Keratinocyte (primary cell): ENCODE data around the gene SUSD5. TPM values are rescaled to one million over a fixed set of nuclear protein-coding genes. Genes with fewer than 3 reads are reported as not detected.

Source experiments
- DNase-seq: peaks from one replicate; pipeline ENCODE4 v3.0.0-alpha.2; 2011; ENCODE audit warnings: low read depth, missing footprints, low spot score
- FAIRE-seq: peaks from 2 replicates; lab custom pipeline; 2011; peaks lifted over from hg19 to GRCh38; lab: Jason Lieb, UNC
- H2AFZ ChIP-seq: 2 replicates; pipeline ENCODE4 v1.6.0; 2012; ENCODE audit warnings: low read length, control low read depth, inconsistent platforms; ENCODE audit not compliant: control insufficient read depth
- H3K27ac ChIP-seq: 2 replicates; pipeline ENCODE4 v1.5.1; 2011; ENCODE audit warnings: low read length; ENCODE audit not compliant: control insufficient read depth, insufficient read depth
- H3K27me3 ChIP-seq: 3 replicates; pipeline ENCODE4 v1.6.0; 2011; ENCODE audit warnings: low read length; ENCODE audit not compliant: control insufficient read depth, insufficient read depth; ENCODE audit errors: extremely low read depth
- H3K36me3 ChIP-seq, 2 experiments: 2 replicates in 1 of 2; 3 replicates in 1 of 2; pipeline ENCODE4 v1.5.1; 2011; ENCODE audit warnings: low read length in 2 of 2, mild to moderate bottlenecking in 1 of 2; ENCODE audit not compliant: control insufficient read depth in 2 of 2, insufficient read depth in 2 of 2; ENCODE audit errors: extremely low read depth in 1 of 2
- H3K4me1 ChIP-seq: 3 replicates; pipeline ENCODE4 v1.5.1; 2011; ENCODE audit warnings: low read length; ENCODE audit not compliant: control insufficient read depth, insufficient read depth; ENCODE audit errors: extremely low read depth
- H3K4me2 ChIP-seq: 3 replicates; pipeline ENCODE4 v1.6.0; 2011; ENCODE audit warnings: low read depth, low read length; ENCODE audit not compliant: control insufficient read depth, insufficient read depth; ENCODE audit errors: extremely low read depth
- H3K4me3 ChIP-seq, 3 experiments: fragments of 200-600 bp in 1 of 3; sonication (generic) in 1 of 3; 2 replicates in 2 of 3; 3 replicates in 1 of 3; pipeline ENCODE4 v1.5.1; 2011 to 2016; ENCODE audit warnings: low read length in 3 of 3, mild to moderate bottlenecking in 3 of 3, control low read depth in 2 of 3, inconsistent platforms in 1 of 3, low read depth in 1 of 3, mixed read lengths in 1 of 3, mixed run types in 1 of 3, moderate library complexity in 1 of 3; ENCODE audit not compliant: control insufficient read depth in 2 of 3, insufficient read depth in 2 of 3; ENCODE audit errors: extremely low read depth in 1 of 3
- H3K79me2 ChIP-seq: 2 replicates; pipeline ENCODE4 v1.6.0; 2012; ENCODE audit warnings: low read length; ENCODE audit not compliant: control insufficient read depth, insufficient read depth
- H3K9ac ChIP-seq: 3 replicates; pipeline ENCODE4 v1.6.0; 2011; ENCODE audit warnings: low read length; ENCODE audit not compliant: control insufficient read depth, insufficient read depth; ENCODE audit errors: extremely low read depth
- H3K9me1 ChIP-seq: 3 replicates; pipeline ENCODE4 v1.6.0; 2011; ENCODE audit warnings: low read length; ENCODE audit not compliant: control insufficient read depth, insufficient read depth; ENCODE audit errors: extremely low read depth
- H3K9me3 ChIP-seq: 2 replicates; pipeline ENCODE4 v1.5.1; 2012; ENCODE audit warnings: low read depth, low read length; ENCODE audit not compliant: control insufficient read depth
- H4K20me1 ChIP-seq: 3 replicates; pipeline ENCODE4 v1.6.0; 2011; ENCODE audit warnings: low read length; ENCODE audit not compliant: control insufficient read depth, insufficient read depth; ENCODE audit errors: extremely low read depth
- CTCF ChIP-seq, 3 experiments: IDR thresholded peaks in 1 of 3; conservative IDR thresholded peaks in 1 of 3; optimal IDR thresholded peaks in 1 of 3; 2 replicates in 2 of 3; 3 replicates in 1 of 3; pipeline versions ENCODE3 to v1.5.1; 2011; ENCODE audit warnings: low read length in 3 of 3, mild to moderate bottlenecking in 3 of 3, moderate library complexity in 2 of 3, control low read depth in 1 of 3, inconsistent platforms in 1 of 3; ENCODE audit not compliant: insufficient read depth in 2 of 3; ENCODE audit errors: extremely low read depth in 1 of 3
- EZH2 ChIP-seq: IDR thresholded peaks from one replicate; pipeline ENCODE4 v1.6.1; 2012; ENCODE audit warnings: inconsistent platforms, mild to moderate bottlenecking, low read length, moderate library complexity
- dilution Hi-C: fragments of 300-500 bp; cut with MboI; formaldehyde crosslinking; loops from one replicate; pipeline ENCODE4 v1.7.0; 2020; ENCODE audit warnings: low sequenced_read_pairs; ENCODE audit not compliant: extremely low pct_ligation_motif_present
- polyA plus RNA-seq, 5 experiments: library from polyadenylated mRNA; depleted of rRNA in 3 of 5; stranded (reverse) in 3 of 5; stranded (forward) in 1 of 5; unstranded in 1 of 5; fragments of >200 nt; gene quantifications; 1 replicate in 1 of 5; 2 replicates in 3 of 5; 3 replicates in 1 of 5; pipeline versions ENCODE4 v1.2.1 to v1.2.3, GENCODE V29; 2011 to 2012; ENCODE audit warnings: missing spikeins in 2 of 5, low read depth in 1 of 5, low replicate concordance in 1 of 5

SUSD5 gene
- polyA plus RNA-seq, 1 donor (not counting 4 experiments of a cell fraction or from before 2014, with no cell fraction given), result 0.05 TPM

- Histone ChIP-seq H3K9me3 (no peaks in the 10 kb centered on the region), H3K4me2 (no peak overlapping the region), H3K9ac (no peak overlapping the region), H4K20me1 (no peaks in the 10 kb centered on the region), H3K27ac (no peak overlapping the region), H3K27me3 (no peaks in the 10 kb centered on the region), H2AFZ (no peak overlapping the region), H3K4me3 (no peak overlapping the region), H3K4me1 (no peaks in the 10 kb centered on the region), H3K79me2 (no peaks in the 10 kb centered on the region), H3K36me3 (no peaks in the 10 kb centered on the region), H3K9me1 (no peaks in the 10 kb centered on the region)
- DNase-seq (no peak), FAIRE-seq (no peak)
- TF ChIP-seq EZH2 (no peak), CTCF (optimal IDR thresholded peaks at IDR 0.05 in 1 of 3, IDR thresholded peaks at IDR 0.05 in 1 of 3, conservative IDR thresholded peaks at IDR 0.05 in 1 of 3; ENCODE audit: extremely low read depth in 1 of 3, insufficient read depth in 2 of 3, low read length in 3 of 3) (no peak)
- dilution Hi-C loops, result no loop called here
These were observed 37.6 kb upstream of the SUSD5 start for GRCh38 chr3:33256249-33256648.

- no peak for DNase-seq
- dilution Hi-C loops, result no loop called here
- H3K4me3 ChIP-seq, result no peak overlapping the region
- no peaks in the 10 kb centered on the region for H3K36me3 ChIP-seq
- H3K9ac ChIP-seq, result no peak overlapping the region
- H2AFZ ChIP-seq, result no peak overlapping the region
- no peaks in the 10 kb centered on the region for H3K9me3 ChIP-seq
- no peak overlapping the region for H3K4me2 ChIP-seq
- H3K79me2 ChIP-seq, result no peaks in the 10 kb centered on the region
- H3K9me1 ChIP-seq, result no peaks in the 10 kb centered on the region
- H4K20me1 ChIP-seq, result no peaks in the 10 kb centered on the region
- H3K4me1 ChIP-seq, result no peaks in the 10 kb centered on the region
- FAIRE-seq, result no peak
- no peak overlapping the region for H3K27ac ChIP-seq
- TF ChIP-seq CTCF (optimal IDR thresholded peaks at IDR 0.05 in 1 of 3, IDR thresholded peaks at IDR 0.05 in 1 of 3, conservative IDR thresholded peaks at IDR 0.05 in 1 of 3; ENCODE audit: extremely low read depth in 1 of 3, insufficient read depth in 2 of 3, low read length in 3 of 3), result no peak
- TF ChIP-seq EZH2, result no peak
- H3K27me3 ChIP-seq, result no peaks in the 10 kb centered on the region
These were observed 32.1 kb upstream of the SUSD5 start for GRCh38 chr3:33250712-33251111.
